GM21360 (cell line): ENCODE results near the gene TMEM106C.

Experiments
- ATAC-seq: cut with Tn5 transposase; IDR thresholded peaks from one replicate; pipeline ENCODE4 v1.9.1; 2021; ENCODE audit warnings: mild to moderate bottlenecking, moderate library complexity; ENCODE audit not compliant: unreplicated experiment

Gene TMEM106C

GRCh38 chr12:47991106-47992061 lies 28.0 kb downstream of the TMEM106C start:
- ATAC-seq = no peak

GRCh38 chr12:47992776-47993175 lies 29.4 kb downstream of the TMEM106C start:
- no peak for ATAC-seq

DNA sequence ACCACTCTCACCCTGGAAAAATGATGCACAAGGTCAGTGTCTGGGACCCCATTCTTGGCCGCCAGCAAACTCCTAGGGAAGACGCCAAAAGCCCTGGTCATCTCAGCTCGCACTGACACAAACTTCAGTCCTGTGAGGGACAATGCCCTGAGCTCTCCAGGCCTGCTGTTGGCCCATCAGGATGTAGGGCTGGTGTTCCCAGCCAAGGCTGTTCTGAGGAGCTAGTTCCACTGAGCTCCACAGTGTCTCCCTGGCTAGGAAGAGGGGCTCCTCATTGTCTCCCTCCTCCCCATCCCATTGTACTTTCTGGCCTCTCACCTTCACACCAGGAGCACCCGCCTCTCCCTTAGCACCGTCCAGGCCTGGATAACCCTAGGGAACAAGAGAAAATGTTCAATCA lies 30.1 kb downstream of the TMEM106C start:
- no peak for ATAC-seq

DNA sequence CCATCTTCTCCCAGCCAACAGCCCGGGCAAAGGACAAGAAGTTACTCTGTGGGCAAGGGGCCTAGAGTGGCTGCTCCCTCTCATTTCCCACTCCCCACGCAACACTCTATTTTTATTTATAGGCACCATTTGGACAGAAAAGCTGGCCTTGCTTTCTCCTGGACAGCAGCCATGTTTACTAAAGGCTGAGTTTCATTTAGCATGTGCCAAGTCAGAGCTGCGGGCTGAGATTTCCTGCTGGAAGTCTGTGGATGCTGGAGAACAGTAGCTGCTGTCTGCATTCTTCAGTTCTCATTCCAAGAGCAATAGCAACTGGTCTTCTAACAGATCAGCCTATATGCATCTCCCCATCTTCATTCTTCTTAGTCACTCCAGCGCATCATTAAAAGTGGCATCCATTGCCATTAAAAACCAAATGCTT lies 32.6 kb downstream of the TMEM106C start:
- ATAC-seq = no peak

GRCh38 chr12:47997321-47997720 lies 33.9 kb downstream of the TMEM106C start:
- no peak for ATAC-seq

DNA sequence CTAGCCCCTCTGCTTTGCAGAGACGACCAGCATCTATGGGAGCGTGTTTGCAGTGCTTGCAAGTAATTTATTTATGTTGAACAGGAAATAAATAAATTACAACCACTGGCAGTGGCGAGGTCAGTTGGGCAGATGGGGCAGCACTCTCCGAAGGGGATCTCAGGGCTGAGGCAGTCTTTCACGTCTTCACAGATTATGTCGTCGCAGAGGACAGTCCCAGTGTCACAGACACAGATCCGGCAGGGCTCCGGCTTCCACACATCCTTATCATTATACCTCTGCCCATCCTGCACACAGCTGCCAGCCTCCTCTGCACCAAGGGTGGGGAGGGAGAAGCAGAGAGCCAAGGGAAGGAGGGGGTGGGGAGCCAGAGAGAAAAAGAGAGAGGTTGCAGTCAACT lies 36.4 kb downstream of the TMEM106C start:
- ATAC-seq = no peak

DNA sequence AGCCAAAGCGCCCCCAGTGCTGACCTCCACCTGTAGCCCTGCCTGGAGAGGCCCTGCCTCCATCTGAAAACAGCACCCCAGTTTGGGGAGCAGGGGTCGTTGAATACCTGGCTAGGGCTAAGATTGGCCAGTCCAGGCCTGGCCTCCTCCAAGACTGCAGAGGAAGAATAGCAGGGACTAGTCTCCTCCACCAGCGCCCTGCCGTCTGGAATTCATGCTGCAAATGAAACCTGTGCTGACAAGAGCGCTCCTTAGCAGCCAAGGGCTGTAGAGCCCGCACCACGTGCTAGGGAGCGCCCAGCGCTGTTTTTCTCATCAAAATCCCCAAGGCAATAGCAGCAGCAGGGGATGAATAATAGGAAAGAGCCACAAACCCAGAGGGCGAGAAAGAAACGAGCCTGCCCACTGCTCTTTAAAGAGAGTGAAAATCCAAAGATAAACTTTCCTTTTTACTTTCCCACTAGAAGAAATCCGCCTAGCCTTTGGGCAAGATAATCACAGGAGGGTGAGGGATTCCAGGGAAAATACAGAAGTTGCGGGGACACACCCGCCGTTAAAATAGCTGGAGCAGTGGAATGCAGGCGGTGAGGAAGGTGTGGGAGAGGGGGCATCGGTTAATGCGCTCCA lies 37.6 kb downstream of the TMEM106C start:
- no peak for ATAC-seq

- ATAC-seq = no peak
Measured at GRCh38 chr12:48001505-48002413, 38.4 kb downstream of the TMEM106C start.

DNA sequence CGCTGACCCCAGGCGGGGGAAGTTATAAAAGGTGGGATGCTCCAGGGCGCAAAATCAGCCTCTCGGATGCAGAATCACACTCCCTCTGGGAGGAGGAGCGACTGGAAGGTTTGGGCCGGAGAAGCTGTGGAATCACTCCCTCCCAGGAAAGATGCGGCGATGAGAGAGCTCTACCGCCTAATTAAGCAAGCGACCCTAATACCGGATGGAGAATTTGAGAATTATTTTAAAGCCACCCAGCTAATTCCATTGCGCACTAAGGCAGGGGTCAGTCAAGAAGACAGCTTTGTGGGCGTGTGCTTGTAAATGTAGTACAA lies 39.0 kb downstream of the TMEM106C start:
- ATAC-seq = no peak

DNA sequence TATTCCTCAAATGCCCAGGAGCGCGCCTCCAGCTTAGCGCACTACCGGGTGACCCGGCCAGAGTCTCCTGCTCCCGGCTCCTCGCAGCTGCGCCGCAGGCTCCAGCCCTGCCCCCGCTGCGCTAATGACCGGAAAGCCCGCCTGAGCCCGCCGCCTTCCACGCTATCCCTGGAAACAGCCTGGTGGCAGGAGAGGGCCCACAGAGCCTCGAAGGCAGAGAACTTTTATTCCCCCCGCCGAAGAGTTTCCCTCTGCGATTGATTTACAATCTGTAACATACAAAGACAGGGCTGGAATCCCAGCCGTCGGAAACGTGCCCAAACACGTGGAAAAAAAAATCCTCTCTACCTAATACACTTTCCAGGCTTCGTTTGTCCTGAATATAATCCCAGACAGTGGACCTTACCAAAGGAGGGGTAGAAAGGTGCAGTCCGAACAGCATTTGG lies 39.4 kb downstream of the TMEM106C start:
- no peak for ATAC-seq

DNA sequence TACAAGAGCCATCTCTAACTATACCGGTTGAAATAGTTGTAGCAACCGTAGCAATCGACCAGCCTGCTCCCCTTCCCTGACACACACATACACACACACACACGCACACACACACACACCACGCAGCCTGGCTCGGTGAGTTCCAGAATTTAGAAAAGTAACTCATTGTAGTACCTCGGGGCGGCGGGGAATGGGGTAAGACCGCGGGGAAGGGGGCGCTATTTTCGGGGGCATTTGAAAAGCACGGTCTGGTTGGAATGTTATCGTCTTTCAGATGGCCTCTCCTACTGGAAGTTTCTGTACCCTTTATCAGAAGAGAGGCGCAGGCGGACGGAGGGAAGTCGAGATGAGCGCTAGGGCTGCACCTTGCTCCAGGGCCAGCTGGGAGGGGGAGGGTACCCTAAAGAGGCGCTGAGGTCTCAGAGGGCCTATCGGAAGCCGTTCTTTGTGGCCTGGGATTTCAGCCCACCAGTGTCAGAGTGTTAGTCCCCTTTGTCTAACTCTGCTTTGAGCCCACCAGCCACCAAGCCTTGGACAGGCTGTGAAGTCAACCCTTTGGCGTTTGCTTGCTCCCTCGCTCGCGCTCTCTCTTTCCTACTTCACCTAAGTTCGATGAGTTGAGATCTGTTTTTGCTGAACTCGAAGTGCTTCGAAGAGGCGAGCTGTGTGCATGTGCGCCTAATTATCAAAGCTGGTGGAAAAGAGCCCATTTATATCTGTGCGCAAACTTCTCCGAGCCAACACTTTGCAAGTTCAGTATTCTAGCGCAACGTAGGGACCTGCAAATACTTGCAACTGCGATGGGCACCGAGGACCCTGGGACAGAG lies 40.0 kb downstream of the TMEM106C start:
- ATAC-seq = no peak

GRCh38 chr12:48004053-48004941 lies 40.9 kb downstream of the TMEM106C start, which contains the start of gene COL2A1:
Gene COL2A1 (minus strand): TSS chr12:48004476. CDS start chr12:48004321, 155 bp downstream.
- ATAC-seq = no peak

- ATAC-seq = no peak
Measured at GRCh38 chr12:48005001-48005749, 41.8 kb downstream of the TMEM106C start.

GRCh38 chr12:48005750-48006021 lies 42.3 kb downstream of the TMEM106C start:
- no peak for ATAC-seq

DNA sequence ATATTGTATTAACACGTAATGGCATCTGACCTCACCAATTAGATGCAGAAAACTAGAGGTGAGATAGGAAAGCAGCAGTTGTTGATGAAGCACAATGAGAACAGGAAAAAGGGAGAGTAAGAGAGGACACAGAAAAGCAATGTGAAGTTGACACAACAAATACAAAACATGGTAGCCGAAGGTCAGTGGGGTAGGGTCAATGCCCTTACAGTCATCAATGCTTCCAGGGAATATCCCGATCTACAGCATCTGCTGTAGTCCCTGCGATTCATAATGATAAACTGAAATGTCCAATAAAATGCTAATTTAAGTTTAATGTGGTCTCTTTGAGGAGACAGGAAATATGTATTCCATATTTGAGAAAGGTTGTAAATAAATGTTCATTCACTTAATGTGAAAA lies 43.8 kb downstream of the TMEM106C start:
- no peak for ATAC-seq

GRCh38 chr12:48008349-48008748 lies 45.0 kb downstream of the TMEM106C start:
- ATAC-seq = no peak

GRCh38 chr12:48008950-48009349 lies 45.6 kb downstream of the TMEM106C start:
- no peak for ATAC-seq

DNA sequence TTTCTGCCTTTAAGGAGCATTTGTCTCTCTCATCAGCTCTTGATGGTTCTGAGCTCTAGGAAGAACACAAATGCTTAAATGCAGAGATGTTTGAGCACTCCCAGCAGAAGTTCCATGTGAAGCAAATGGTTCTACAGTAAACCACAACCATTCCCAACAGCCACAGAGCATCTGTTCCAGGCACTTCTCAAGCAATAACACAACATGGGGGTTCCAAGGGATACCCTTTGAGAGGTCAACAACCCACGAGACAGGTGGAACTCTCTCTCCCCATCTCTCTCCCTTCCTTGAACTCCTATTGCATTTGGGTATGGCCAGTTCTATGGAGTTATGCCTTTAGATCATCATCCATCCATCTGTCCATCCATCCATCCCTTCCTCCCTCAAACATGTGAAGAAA lies 46.1 kb downstream of the TMEM106C start:
- ATAC-seq = no peak
